ENCODE measurements around the gene ZNF358.

Gene ZNF358

GRCh38 chr19:7492142-7492541, 23.8 kb upstream of the ZNF358 start:
- no peak for DNase-seq

DNA sequence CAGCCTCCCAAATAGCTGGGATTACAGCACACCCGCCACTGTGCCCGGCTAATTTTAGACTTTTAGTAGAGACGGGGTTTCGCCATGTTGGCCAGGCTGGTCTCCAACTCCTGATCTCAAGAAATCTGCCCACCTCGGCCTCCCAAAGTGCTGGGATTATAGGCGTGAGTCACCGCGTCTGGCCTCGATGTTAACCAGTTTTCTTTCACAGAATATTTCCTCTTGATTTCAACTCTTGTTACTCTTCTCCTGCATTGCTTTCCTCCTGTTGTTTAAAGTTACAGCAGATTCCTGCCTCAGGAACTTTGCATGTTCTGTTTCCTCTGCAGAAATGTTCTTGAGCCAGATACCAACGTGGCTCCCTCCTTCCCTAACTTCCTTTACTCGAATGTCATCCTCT, 23.3 kb upstream of the ZNF358 start:
- DNase-seq: no peak

- DNase-seq: peak; percentile 58
Observed at GRCh38 chr19:7494416-7495098, 21.3 kb upstream of the ZNF358 start.

DNA sequence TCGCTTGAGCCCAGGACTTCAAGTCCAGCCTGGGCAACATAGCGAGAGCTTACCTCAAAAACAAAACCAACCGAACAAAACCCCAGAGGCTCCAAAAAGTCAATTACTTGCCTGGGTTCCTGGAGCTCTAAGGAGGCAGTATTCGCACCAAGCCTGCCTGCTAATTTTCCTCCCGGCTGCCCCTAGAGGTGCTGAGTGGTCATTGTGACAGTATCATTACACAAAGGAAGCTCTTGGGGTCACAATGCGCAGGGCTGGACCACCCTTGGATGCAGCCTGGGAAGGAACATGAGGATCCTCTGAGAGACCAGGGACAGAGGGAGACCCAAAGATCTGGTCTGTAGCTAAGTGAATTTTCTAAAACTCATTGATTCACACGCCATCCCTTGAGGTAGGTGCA, 18.6 kb upstream of the ZNF358 start:
- DNase-seq: no peak

GRCh38 chr19:7500811-7501450, 15.0 kb upstream of the ZNF358 start:
- peak; percentile 66 for DNase-seq

DNA sequence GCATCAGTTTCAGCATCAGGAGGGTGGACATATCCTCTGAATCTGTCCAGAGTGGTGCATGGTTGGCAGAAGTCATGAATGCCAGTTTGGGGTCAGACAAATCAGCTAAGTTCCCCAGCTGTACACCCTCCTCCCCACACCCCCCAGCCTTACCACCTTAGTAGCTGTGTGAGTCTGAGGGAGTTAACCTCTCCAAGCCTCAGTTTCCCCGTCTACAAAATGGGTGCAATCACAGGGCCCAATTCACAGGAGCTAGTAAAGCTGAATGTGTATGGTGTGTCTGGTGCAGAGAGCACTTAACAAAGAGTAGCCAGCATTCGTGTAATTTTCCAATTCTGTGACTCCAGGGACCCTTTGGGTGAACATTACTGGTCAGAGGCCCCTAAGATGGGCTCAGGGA, 13.4 kb upstream of the ZNF358 start:
- DNase-seq: no peak

DNA sequence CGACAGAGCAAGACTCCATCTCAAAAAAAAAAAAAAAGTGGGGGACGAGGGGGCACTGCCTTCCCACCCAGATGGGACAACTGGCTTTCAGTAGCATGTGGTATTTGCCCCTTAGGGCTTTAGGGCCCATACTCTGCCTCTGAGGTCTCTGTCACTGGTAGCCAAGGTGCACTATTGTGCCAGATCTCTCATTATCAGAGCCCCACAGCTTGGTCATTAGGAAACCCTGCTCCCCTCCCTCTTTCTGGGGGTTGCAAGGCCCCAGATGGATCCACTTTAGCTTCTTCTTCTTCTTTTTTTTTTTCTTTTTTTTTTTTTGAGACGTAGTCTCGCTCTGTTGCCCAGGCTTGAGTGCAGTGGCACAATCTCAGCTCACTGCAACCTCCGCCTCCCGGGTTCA, 11.2 kb upstream of the ZNF358 start:
- DNase-seq: no peak

DNA sequence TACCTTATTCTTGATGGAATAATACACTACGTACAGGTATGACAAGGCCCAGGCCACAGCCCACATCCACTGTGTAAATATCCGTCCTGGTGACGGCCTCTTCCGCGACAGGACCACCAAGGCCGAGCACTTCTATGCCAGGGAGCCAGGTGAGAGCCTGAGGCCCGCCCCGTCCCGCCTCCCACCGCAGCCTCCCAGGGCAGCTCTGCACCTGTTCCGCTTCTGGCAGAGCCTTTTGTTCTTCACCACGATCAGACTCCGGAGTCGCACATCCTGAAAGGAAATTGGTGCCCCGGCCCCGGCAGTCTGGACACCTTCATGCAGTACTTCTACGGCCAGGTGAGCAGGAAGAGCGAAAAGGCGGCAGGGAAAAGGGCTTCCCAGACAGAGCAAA, 10.6 kb upstream of the ZNF358 start:
- DNase-seq: no peak

- DNase-seq: peak; percentile 44
Observed at GRCh38 chr19:7505682-7506384, 10.1 kb upstream of the ZNF358 start.

DNA sequence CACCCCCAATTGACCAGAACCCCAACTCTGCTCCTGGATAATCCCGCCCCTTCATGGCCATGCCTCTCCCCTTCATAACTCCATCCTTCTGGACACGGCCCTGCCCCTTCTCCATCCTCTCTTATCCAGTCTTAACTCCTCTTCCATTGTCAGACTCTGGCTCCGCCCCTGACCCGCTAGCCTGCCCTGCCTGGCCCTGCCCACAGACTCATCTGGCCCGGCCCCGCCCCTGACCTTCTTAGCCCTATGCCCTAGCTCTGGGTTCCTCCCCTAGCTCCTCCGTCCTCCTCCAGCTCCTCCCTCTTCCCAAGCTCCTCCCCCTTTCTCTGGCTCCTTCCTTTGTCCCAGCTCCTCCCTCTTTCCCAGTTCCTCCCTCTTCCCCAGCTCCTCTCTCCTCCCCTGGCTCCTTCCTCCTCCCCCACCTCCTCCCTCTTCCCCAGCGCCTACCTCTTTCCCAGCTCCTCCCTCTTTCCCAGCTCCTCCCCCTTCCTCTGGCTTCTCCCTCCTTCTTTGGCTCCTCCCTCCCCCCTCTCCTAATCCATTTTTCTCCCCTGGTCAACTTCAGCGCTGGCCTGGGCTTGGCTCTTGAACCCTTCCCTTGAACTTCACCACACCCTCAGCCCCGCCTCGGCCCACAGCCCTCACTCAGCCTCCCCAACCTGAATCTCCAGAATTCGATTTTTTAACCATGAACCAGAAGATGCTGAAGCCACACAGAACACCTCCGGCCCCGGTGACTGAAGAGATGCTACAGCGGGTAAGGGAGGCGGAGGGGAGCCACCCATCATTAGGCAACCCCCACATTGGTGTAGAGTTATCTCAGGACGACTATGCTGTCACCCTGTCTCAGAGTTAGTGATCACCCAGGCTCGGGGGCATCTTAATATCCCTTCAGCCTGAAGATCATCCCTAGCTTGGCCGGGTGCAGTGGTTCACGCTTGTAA, 9.2 kb upstream of the ZNF358 start:
- peak; percentile 68 for DNase-seq

DNA sequence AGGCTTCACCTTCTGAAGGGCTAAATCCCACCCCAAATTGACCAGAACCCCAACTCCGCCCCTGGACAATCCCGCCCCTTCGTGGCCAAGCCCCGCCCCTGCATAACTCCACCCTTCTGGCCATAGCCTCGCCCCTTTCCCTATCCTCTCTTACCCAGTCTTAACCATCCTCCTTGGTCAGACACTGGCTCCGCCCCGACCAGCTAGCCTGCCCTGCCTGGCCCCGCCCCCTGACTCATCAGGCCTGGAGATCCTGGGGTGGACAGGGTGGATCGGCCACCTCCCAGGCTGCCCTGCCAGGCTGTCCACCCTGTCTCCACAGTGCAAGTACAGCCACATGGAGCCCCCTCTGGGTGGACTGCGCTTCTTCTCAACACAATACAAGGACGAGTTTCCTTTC, 8.0 kb upstream of the ZNF358 start:
- DNase-seq: peak; percentile 59

DNA sequence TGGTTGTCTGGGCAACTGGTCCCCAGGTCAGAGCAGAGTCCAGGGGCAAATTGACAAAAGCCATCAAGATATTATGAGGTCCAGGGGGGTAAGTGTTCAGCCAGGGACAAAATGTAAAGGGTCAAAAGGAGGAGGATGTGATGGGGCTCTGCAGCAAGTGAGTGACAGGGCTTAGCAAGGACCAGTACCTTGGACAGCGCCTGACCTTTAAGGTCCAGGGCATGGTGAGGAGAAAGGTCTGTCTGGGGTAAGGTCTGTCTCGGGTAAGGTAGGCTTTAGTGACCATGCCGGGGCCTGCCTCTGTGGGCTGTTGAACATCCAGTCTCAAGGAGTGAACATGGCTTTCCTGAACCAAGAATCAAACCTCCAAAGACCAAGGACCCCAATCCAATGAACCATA, 6.3 kb upstream of the ZNF358 start:
- no peak for DNase-seq

DNA sequence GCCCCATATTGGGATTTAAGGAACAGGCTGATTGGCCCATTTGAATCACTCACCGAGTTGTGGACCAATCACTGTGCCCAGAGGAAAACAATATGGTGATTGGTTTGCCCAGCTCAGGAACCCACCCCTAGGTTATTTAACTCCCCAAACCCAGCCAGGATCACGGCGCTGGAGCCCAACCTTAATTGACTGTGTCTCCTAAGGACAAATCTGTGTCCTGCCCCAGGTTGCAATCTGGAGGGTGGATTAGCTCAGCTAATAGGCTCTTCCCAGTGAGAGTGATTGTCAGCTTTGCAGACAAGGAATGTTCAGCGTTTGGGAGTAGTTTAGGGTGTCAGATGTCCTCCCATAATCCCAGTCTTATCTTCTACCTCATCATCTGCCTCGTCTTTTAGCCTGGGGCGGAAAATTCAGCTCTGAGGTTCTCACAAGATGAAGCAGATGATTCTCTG, 3.5 kb upstream of the ZNF358 start:
- no peak for DNase-seq

- no peak for DNase-seq
Observed at GRCh38 chr19:7513809-7514642, 1.9 kb upstream of the ZNF358 start.

DNA sequence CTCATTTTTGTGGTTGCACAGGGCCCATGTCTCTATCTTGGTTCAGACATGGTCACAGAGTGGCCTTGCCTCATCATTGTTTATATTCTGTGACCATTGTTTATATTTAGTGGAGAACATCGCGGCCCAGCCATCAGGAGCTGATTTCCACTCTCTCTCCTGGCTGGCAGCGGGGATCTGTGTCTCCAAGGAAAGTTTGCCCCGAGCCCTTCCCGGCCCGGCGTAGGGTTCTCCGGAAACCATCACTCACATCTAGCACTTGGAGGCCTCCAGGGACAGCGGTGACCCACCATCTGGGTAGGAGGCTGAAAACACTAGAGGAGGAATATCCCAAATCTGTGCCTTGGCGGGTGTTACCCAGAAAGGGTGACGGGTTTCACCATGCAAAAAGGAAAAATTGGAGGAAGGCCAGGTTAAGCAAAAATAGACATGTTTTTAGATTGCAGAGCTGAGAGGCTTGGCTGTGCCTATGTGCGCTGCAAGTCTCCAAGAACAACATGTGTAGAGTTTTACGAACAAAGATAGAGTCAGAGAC, 726 bp upstream of the ZNF358 start:
- DNase-seq: peak; percentile 36

- DNase-seq: peak; percentile 36
Observed at GRCh38 chr19:7516333-7516732, 430 bp downstream of the ZNF358 start.

DNA sequence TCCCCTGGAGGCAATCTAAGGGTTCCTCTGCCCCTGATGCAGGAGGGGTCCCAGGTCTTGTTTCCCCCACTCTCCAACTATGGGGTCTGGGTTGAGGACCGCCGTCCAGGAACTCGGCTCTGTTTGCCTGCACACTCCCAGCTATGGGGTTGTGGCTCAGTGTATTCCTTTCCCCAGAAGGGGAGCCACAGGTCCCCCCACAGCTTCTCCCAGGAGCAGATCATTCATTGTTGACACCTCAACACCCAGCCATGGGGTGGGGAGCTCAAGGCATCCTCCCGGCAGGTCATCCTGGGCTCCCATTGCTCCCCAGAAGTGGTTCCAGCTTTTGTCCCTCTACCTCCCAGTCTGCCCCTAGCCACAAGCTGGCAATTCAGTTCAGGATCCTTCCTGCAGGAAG, 975 bp downstream of the ZNF358 start:
- DNase-seq: no peak

DNA sequence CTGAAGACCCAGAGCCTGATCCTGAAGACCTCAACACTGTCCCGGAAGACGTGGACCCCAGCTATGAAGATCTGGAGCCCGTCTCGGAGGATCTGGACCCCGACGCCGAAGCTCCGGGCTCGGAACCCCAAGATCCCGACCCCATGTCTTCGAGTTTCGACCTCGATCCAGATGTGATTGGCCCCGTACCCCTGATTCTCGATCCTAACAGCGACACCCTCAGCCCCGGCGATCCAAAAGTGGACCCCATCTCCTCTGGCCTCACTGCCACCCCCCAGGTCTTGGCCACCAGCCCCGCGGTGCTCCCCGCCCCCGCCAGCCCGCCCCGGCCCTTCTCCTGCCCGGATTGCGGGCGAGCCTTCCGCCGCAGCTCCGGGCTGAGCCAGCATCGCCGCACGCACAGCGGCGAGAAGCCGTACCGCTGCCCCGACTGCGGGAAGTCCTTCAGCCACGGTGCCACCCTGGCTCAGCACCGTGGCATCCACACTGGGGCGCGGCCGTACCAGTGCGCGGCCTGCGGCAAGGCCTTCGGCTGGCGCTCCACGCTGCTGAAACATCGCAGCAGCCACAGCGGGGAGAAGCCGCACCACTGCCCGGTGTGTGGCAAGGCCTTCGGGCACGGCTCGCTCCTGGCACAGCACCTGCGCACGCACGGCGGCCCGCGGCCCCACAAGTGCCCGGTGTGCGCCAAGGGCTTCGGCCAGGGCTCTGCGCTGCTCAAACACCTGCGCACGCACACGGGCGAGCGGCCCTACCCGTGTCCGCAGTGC, 3.6 kb downstream of the ZNF358 start:
- no peak for DNase-seq

GRCh38 chr19:7520131-7521051, 4.5 kb downstream of the ZNF358 start:
- DNase-seq: no peak

GRCh38 chr19:7521551-7522071, 5.7 kb downstream of the ZNF358 start:
- DNase-seq: no peak

Measured in femur (tissue), 1 donor.